Cardiac muscle cell (in vitro differentiated cells and primary cell): ENCODE results near the gene STYXL2. TPM values are rescaled to one million over a fixed set of nuclear protein-coding genes. Genes with fewer than 3 reads are reported as not detected.

Source experiments
- DNase-seq, 2 donors: peaks; one replicate each; pipeline versions ENCODE4 v3.0.0 to v3.0.0-alpha.2; 2010 to 2017; ENCODE audit warnings: low read depth in 1 of 2, low spot score in 1 of 2
- H3K27ac ChIP-seq: fragments of 200-600 bp; sonication (generic); 2 replicates; pipeline ENCODE4 v1.5.1; 2016
- H3K27me3 ChIP-seq: fragments of 200-600 bp; sonication (generic); 2 replicates; pipeline ENCODE4 v1.6.0; 2016; ENCODE audit warnings: control low read depth
- H3K36me3 ChIP-seq: fragments of 200-600 bp; sonication (generic); 2 replicates; pipeline ENCODE4 v1.5.1; 2016; ENCODE audit warnings: control low read depth
- H3K4me1 ChIP-seq: fragments of 200-600 bp; sonication (generic); 2 replicates; pipeline ENCODE4 v1.8.1; 2017; ENCODE audit warnings: low read depth, mild to moderate bottlenecking, mixed run types
- H3K4me3 ChIP-seq: fragments of 200-600 bp; sonication (generic); 2 replicates; pipeline ENCODE4 v1.5.1; 2016; ENCODE audit warnings: mild to moderate bottlenecking
- H3K9me3 ChIP-seq: fragments of 200-600 bp; sonication (generic); 2 replicates; pipeline ENCODE4 v1.5.1; 2017; ENCODE audit warnings: low read depth, mild to moderate bottlenecking, control low read depth
- polyA plus RNA-seq: library from polyadenylated mRNA; unstranded; fragments of >200 nt; fragmentation: Nextera tagmentation; extraction: Ambion mirVana; gene quantifications from 2 replicates; pipeline ENCODE4 v1.2.1, GENCODE V29; 2016
- total RNA-seq: library from RNA; depleted of rRNA; stranded (reverse); fragments of >200 nt; gene quantifications from 2 replicates; pipeline ENCODE4 v1.2.3, GENCODE V29; 2016
- TF ChIP-seq, protein P1 (sequence below): IDR thresholded peaks from 2 replicates; pipeline ENCODE4 v1.5.1; 2012; ENCODE audit warnings: low read depth, mild to moderate bottlenecking, low read length

The STYXL2 gene
- 40.3 and 52.1 TPM in 2 replicates for total RNA-seq
- polyA plus RNA-seq, result 43.0 and 55.3 TPM in 2 replicates

DNA sequence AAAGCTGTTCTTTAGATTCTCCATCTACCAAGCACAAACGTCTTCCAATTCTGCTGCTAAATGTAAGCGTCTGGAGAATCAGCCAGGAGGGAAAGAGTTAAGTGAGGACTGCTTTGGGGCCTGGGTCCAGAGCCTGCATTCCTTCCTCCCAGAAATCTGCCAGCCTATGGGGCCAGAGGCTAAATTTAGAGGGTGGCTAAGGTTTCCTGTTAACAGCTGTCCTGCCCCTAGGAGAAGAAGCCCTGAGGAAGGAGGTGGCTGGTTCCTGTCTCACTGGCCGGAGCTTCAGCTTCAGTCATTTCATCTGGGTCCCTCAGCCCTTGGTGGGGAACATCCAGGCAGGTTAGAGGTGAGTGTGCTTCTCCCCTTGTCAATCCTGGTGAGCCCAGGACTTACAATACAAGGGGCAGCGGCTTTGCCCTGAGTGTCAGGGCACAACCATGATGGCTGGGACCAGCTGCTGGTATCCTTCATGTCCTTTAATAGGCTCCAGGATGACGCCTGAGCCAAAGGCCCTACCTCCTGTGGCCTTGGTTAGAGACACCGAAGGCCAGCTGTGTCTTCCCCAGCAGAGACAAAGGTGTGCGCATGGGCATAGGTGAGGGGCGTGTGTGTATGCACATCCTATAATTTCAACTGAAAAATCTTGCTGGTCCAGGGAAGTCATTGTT lies at the start of gene STYXL2:
Gene STYXL2 (plus strand): TSS at position 230 of the 671 bp plus-strand sequence. CDS start 775 bp downstream, outside the sequence.
- Histone ChIP-seq H3K4me1 (peaks cover 32% of the 10 kb centered on the region), H3K9me3 (no peaks in the 10 kb centered on the region), H3K36me3 (peaks cover 6% of the 10 kb centered on the region), H3K27ac (peak within 1 kb of the TSS; percentile 88), H3K27me3 (no peaks in the 10 kb centered on the region), H3K4me3 (peak within 1 kb of the TSS; percentile 29)
- TF ChIP-seq, protein P1, sequence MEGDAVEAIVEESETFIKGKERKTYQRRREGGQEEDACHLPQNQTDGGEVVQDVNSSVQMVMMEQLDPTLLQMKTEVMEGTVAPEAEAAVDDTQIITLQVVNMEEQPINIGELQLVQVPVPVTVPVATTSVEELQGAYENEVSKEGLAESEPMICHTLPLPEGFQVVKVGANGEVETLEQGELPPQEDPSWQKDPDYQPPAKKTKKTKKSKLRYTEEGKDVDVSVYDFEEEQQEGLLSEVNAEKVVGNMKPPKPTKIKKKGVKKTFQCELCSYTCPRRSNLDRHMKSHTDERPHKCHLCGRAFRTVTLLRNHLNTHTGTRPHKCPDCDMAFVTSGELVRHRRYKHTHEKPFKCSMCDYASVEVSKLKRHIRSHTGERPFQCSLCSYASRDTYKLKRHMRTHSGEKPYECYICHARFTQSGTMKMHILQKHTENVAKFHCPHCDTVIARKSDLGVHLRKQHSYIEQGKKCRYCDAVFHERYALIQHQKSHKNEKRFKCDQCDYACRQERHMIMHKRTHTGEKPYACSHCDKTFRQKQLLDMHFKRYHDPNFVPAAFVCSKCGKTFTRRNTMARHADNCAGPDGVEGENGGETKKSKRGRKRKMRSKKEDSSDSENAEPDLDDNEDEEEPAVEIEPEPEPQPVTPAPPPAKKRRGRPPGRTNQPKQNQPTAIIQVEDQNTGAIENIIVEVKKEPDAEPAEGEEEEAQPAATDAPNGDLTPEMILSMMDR, result no peak
- peak in 1 of 2 donors; percentile 85 for DNase-seq

DNA sequence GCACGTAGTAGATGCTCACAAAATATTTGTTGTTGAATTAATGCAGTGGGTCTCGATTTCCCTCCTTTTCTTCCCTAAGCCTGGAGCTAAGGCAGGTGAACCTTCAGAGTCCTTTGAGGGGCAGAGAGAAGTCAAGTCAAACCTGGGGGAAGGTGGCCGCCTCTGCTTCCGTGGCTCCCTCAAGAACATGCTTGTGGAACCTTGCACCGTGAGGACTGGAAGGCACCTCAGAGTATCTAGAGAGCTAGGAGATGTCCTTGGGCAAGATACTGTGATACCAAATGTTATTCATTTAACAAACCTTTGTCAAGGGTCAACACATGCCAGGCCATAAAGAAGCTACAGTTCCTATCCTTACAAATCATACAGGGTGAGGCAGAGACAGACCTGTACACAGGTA lies 42.0 kb upstream of the STYXL2 start:
- Histone ChIP-seq H3K27ac (no peak overlapping the region), H3K9me3 (no peaks in the 10 kb centered on the region), H3K36me3 (no peaks in the 10 kb centered on the region), H3K4me3 (no peak overlapping the region), H3K27me3 (no peaks in the 10 kb centered on the region), H3K4me1 (no peaks in the 10 kb centered on the region)
- no peak for DNase-seq
- TF ChIP-seq, protein P1, result no peak

DNA sequence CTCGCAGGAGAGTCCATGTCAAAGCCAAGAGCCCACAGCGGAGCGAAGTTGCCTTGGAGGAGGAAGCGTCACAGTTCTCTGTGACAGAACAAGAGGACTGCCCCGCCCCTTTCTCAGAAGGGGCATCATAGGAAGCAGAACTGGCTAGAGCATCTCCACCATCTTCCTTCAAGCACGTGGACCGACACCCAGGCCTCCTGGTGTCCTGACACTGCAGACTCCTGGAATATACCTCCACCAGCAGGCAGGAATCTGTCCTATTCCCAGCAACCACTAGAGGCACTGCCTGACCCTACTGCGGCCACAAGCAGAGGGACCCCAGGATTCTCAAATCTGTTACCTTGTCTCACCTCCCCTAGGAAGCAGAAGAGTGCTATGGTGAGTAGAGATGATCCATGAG lies 41.5 kb upstream of the STYXL2 start:
- TF ChIP-seq, protein P1, result peak; percentile 46
- no peak overlapping the region for H3K4me3 ChIP-seq
- no peak overlapping the region for H3K27ac ChIP-seq
- DNase-seq, result peak; percentile 12 to 35
- H3K36me3 ChIP-seq, result no peaks in the 10 kb centered on the region
- no peaks in the 10 kb centered on the region for H3K27me3 ChIP-seq
- H3K4me1 ChIP-seq, result no peaks in the 10 kb centered on the region
- H3K9me3 ChIP-seq, result no peaks in the 10 kb centered on the region

DNA sequence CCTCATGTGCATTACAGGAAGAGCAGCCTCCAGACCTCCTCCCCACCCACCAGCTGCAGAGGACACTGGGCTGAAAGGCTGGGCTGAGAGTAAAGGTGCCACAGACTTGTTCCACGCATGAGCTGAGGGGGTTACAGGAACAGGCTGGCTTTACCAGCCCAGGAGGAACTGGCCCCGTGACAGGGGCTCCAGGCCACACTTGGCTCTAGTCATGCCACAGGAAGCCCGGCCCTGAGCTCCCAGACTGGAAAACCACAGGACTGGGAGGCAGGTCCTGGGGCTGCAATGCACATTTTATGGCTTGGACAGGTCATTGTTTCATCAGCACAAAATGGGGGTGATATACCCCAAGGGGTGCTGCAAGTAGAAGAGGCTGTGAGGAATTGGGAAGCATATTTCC lies 39.3 kb upstream of the STYXL2 start:
- Histone ChIP-seq H3K27me3 (no peaks in the 10 kb centered on the region), H3K4me3 (no peak overlapping the region), H3K4me1 (no peaks in the 10 kb centered on the region), H3K36me3 (no peaks in the 10 kb centered on the region), H3K27ac (no peak overlapping the region), H3K9me3 (no peaks in the 10 kb centered on the region)
- TF ChIP-seq, protein P1, result no peak
- no peak for DNase-seq

DNA sequence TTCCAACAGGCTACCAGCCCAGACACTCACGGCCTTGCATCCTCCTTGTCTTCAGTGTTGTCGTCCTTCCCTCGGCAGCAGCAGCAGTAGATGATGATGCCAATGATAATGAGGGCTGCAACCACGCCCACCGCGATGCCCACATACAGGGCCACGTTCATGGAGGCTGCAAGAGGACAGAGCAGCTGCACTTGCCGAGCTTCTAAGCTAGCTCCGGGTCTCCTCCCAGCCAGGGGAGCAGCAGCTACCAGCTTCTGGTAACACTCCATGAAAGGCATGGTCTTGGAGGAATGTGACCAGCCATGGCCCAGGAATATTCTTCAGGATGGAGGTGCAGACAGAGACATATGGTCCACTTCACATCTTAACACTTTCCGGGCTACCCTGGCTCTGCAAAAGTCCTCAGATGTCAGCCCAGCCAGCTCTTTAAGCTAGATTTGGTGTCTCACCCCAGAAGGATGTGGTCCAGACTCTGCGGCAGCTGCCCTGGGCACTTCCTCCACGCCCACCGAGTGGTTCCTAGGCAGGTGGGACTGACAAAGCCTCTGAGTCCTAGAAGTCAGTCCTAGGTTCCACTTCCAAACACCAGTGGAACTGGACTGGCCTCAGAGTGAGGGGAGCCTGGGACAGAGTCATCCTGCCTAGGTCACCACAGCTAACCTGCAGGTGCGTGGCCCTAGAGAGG lies 38.8 kb upstream of the STYXL2 start:
- no peak for DNase-seq
- no peaks in the 10 kb centered on the region for H3K4me1 ChIP-seq
- H3K4me3 ChIP-seq, result no peak overlapping the region
- no peaks in the 10 kb centered on the region for H3K36me3 ChIP-seq
- H3K27ac ChIP-seq, result no peak overlapping the region
- TF ChIP-seq, protein P1, result no peak
- H3K9me3 ChIP-seq, result no peaks in the 10 kb centered on the region
- H3K27me3 ChIP-seq, result no peaks in the 10 kb centered on the region
